ENCODE results near the gene CDC42. TPM values are rescaled to one million over a fixed set of nuclear protein-coding genes. Genes with fewer than 3 reads are reported as not detected.
A peak's percentile ranks its signal among the peaks of the same experiment; 100 is the strongest.

CDC42 gene
- polyA plus RNA-seq, 3 donors, result 210 to 731 (median 606) TPM

DNA sequence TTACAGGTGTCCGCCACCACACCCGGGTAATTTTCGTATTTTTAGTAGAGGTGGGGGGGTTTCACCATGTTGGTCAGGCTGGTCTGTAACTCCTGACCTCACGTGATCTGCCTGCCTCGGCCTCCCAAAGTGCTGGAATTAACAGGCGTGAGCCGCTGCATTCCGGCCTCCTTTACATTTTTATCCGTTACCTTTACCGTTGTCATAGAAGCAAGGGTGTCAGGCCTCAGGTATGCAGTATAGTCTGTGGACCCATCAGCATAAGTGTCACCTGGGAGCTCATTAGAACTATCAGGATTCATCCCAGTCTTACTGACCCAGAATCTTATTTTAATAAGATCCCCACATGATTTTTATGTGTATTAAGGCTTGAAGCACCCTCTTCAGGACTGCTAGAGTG is 5.4 kb downstream of the CDC42 start:
- H3K27ac Mint-ChIP-seq, result peak overlapping the region; percentile 63 to 83 (median 70)
- WGBS (ENCODE audit: insufficient coverage), result 95% methylated on average over 7 of the region's 10 CpGs
- Histone ChIP-seq H3K9me3 (replicated peaks in 1 of 2; ENCODE audit: control insufficient read depth in 1 of 2, insufficient read depth in 1 of 2, low read length in 2 of 2) (no peaks in the 10 kb centered on the region), H3K27ac (ENCODE audit: low read depth in 1 of 2, low read length in 2 of 2) (no peak overlapping the region), H3K9ac (ENCODE audit: insufficient read depth, low read length, poor library complexity, severe bottlenecking) (no peak overlapping the region), H3K27me3 (ENCODE audit: control insufficient read depth in 2 of 2, insufficient read depth in 2 of 2, low read length in 2 of 2) (no peaks in the 10 kb centered on the region), H4K20me1 (ENCODE audit: insufficient read depth, low read length) (peaks cover 94% of the 10 kb centered on the region), H3K4me1 (ENCODE audit: control insufficient read depth in 1 of 2, insufficient read depth in 2 of 2, low read length in 2 of 2) (peaks cover 63 to 81% of the 10 kb centered on the region in 2 donors), H3K4me2 (replicated peaks; ENCODE audit: extremely low read depth, low read length, poor library complexity, severe bottlenecking) (peak overlapping the region; percentile 0), H3K36me3 (replicated peaks in 1 of 2; ENCODE audit: control insufficient read depth in 1 of 2, insufficient read depth in 2 of 2, low read length in 2 of 2) (peaks cover 11 to 29% of the 10 kb centered on the region in 2 donors), H3K4me3 (replicated peaks in 1 of 3; ENCODE audit: low read depth in 2 of 3, low read length in 3 of 3) (peak overlapping the region in 1 of 3 experiments; percentile 9), H2AFZ (ENCODE audit: insufficient read depth, low read depth, low read length, poor library complexity, severe bottlenecking) (no peak overlapping the region), H3K79me2 (ENCODE audit: insufficient read depth, low read length) (peaks cover 97% of the 10 kb centered on the region)
- no peaks in the 10 kb centered on the region for H3K9me3 Mint-ChIP-seq
- H3K36me3 Mint-ChIP-seq, result peaks cover 20 to 53% of the 10 kb centered on the region in 2 donors
- TF ChIP-seq, protein P1, sequence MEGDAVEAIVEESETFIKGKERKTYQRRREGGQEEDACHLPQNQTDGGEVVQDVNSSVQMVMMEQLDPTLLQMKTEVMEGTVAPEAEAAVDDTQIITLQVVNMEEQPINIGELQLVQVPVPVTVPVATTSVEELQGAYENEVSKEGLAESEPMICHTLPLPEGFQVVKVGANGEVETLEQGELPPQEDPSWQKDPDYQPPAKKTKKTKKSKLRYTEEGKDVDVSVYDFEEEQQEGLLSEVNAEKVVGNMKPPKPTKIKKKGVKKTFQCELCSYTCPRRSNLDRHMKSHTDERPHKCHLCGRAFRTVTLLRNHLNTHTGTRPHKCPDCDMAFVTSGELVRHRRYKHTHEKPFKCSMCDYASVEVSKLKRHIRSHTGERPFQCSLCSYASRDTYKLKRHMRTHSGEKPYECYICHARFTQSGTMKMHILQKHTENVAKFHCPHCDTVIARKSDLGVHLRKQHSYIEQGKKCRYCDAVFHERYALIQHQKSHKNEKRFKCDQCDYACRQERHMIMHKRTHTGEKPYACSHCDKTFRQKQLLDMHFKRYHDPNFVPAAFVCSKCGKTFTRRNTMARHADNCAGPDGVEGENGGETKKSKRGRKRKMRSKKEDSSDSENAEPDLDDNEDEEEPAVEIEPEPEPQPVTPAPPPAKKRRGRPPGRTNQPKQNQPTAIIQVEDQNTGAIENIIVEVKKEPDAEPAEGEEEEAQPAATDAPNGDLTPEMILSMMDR (IDR thresholded peaks at IDR 0.05), result no peak
- no peak overlapping the region for H3K4me3 Mint-ChIP-seq
- DNase-seq, result no peak
- peaks cover 74% of the 10 kb centered on the region for H3K4me1 Mint-ChIP-seq
- H3K27me3 Mint-ChIP-seq (ENCODE audit: low read depth in 3 of 3), result peaks cover 0 to 4% (median 0%) of the 10 kb centered on the region in 3 donors
- intact Hi-C loops (cut with micrococcal nuclease), result loop anchor here in 1 of 2 donors (5.0 kb wide), 1 partner anchor 36 kb away; no protein-coding TSS in a partner anchor

DNA sequence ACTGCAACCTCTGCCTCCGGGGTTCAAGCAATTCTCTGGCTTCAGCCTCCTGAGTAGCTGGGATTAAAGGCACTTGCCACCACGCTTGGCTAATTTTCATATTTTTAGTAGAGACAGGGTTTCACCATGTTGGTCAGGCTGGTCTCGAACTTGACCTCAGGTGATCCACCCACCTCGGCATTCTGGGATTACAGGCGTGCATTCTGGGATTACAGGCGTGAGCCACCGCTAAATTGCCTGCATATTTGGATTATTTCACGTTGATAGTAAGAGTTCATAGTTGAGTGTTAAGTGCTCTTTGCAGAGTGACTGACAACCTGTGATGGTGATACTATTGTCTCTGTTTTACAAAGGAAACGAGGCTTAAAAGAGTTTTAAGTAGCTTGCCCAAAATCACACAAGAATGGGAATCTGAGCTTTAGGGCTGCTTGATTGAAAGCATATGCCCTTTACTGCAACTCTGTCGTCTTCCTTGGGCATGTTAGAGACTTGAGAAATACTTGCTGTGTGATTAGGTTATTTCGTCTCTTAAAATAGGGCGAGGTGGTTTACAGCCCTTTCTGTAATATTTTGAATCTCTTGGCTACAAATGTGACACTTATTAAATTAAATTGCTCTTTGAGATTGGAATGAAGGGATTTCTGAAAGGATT is 12.4 kb downstream of the CDC42 start:
- Histone ChIP-seq H3K9ac (ENCODE audit: insufficient read depth, low read length, poor library complexity, severe bottlenecking) (no peak overlapping the region), H3K27ac (ENCODE audit: low read depth in 1 of 2, low read length in 2 of 2) (peak overlapping the region in 1 of 2 donors; percentile 26), H3K9me3 (replicated peaks in 1 of 2; ENCODE audit: control insufficient read depth in 1 of 2, insufficient read depth in 1 of 2, low read length in 2 of 2) (no peaks in the 10 kb centered on the region), H3K4me2 (replicated peaks; ENCODE audit: extremely low read depth, low read length, poor library complexity, severe bottlenecking) (no peak overlapping the region), H3K79me2 (ENCODE audit: insufficient read depth, low read length) (peaks cover 100% of the 10 kb centered on the region), H3K27me3 (ENCODE audit: control insufficient read depth in 2 of 2, insufficient read depth in 2 of 2, low read length in 2 of 2) (no peaks in the 10 kb centered on the region), H2AFZ (ENCODE audit: insufficient read depth, low read depth, low read length, poor library complexity, severe bottlenecking) (no peak overlapping the region), H3K4me1 (ENCODE audit: control insufficient read depth in 1 of 2, insufficient read depth in 2 of 2, low read length in 2 of 2) (peaks cover 16 to 37% of the 10 kb centered on the region in 2 donors), H3K36me3 (replicated peaks in 1 of 2; ENCODE audit: control insufficient read depth in 1 of 2, insufficient read depth in 2 of 2, low read length in 2 of 2) (peaks cover 7 to 49% of the 10 kb centered on the region in 2 donors), H3K4me3 (replicated peaks in 1 of 3; ENCODE audit: low read depth in 2 of 3, low read length in 3 of 3) (no peak overlapping the region), H4K20me1 (ENCODE audit: insufficient read depth, low read length) (peaks cover 100% of the 10 kb centered on the region)
- H3K4me1 Mint-ChIP-seq, result peaks cover 76% of the 10 kb centered on the region
- H3K27me3 Mint-ChIP-seq (ENCODE audit: low read depth in 3 of 3), result no peaks in the 10 kb centered on the region
- intact Hi-C loops (cut with micrococcal nuclease), result loop anchor here in 1 of 2 donors (5.0 kb wide), 1 partner anchor 43 kb away; no protein-coding TSS in a partner anchor
- no peaks in the 10 kb centered on the region for H3K9me3 Mint-ChIP-seq
- peak overlapping the region in 3 of 7 donors; percentile 2 to 78 (median 21) for H3K27ac Mint-ChIP-seq
- H3K4me3 Mint-ChIP-seq, result no peak overlapping the region
- no peak for DNase-seq
- WGBS (ENCODE audit: insufficient coverage), result 91% methylated on average over 8 of the region's 12 CpGs
- TF ChIP-seq, protein P1 (IDR thresholded peaks at IDR 0.05), result no peak
- H3K36me3 Mint-ChIP-seq, result peaks cover 27 to 56% of the 10 kb centered on the region in 2 donors
